Esophagus (tissue), 2 donors: ENCODE measurements around the gene WDR41. TPM values are rescaled to one million over a fixed set of nuclear protein-coding genes. Genes with fewer than 3 reads are reported as not detected.

Source experiments
- H3K27ac ChIP-seq, 2 donors: one replicate each; pipeline ENCODE4 v1.5.1; 2013; ENCODE audit warnings: low read depth in 2 of 2, mild to moderate bottlenecking in 2 of 2, inconsistent platforms in 1 of 2, low read length in 1 of 2, moderate library complexity in 1 of 2
- H3K27me3 ChIP-seq, 2 donors: one replicate each; pipeline ENCODE4 v1.6.1; 2013; ENCODE audit warnings: low read length in 2 of 2, control low read depth in 1 of 2, mild to moderate bottlenecking in 1 of 2; ENCODE audit not compliant: insufficient read depth in 2 of 2, control insufficient read depth in 1 of 2
- H3K36me3 ChIP-seq, 2 donors: one replicate each; pipeline ENCODE4 v1.6.1; 2013; ENCODE audit warnings: low read length in 1 of 2; ENCODE audit not compliant: control insufficient read depth in 2 of 2, insufficient read depth in 2 of 2
- H3K4me1 ChIP-seq, 2 donors: one replicate each; pipeline ENCODE4 v1.6.1; 2013; ENCODE audit warnings: low read length in 1 of 2; ENCODE audit not compliant: control insufficient read depth in 2 of 2, insufficient read depth in 2 of 2
- H3K4me3 ChIP-seq, 2 donors: one replicate each; pipeline ENCODE4 v1.5.1; 2013; ENCODE audit warnings: low read length in 2 of 2, mild to moderate bottlenecking in 2 of 2, low read depth in 1 of 2, moderate library complexity in 1 of 2
- H3K9me3 ChIP-seq, 2 donors: one replicate each; pipeline ENCODE4 v1.6.1; 2013; ENCODE audit warnings: mild to moderate bottlenecking in 2 of 2, low read depth in 1 of 2, low read length in 1 of 2, moderate library complexity in 1 of 2; ENCODE audit not compliant: control insufficient read depth in 2 of 2, insufficient read depth in 1 of 2
- WGBS, 2 donors: extraction: QIAGEN DNeasy Blood & Tissue Kit; methylation state at CpG; one replicate each; pipeline ENCODE4 v1.1.7; 2013; 5-methylcytosine and 5-hydroxymethylcytosine counted together
- polyA plus RNA-seq, 2 donors: library from polyadenylated mRNA; stranded (reverse); fragments of 200-250 nt; gene quantifications; one replicate each; pipeline ENCODE4 v1.2.3, GENCODE V29; 2013
- donor health status: healthy with polysubstance abuse.
- donor health status: Bipolar disorder and iron deficiency.

The WDR41 gene
- polyA plus RNA-seq, 2 donors = 9.5 to 20.0 TPM

- WGBS, 2 donors = 64 to 68% methylated on average over 13 of the region's 13 CpGs
- Histone ChIP-seq H3K36me3 (no peaks in the 10 kb centered on the region), H3K27ac (no peak overlapping the region)
Observed at GRCh38 chr5:77418601-77419581, 73.2 kb downstream of the WDR41 start.

GRCh38 chr5:77418162-77418561, 74.0 kb downstream of the WDR41 start:
- H3K9me3 ChIP-seq = no peaks in the 10 kb centered on the region
- H3K4me3 ChIP-seq = no peak overlapping the region
- H3K4me1 ChIP-seq = peaks cover 2% of the 10 kb centered on the region in 2 donors
- H3K27ac ChIP-seq = no peak overlapping the region
- no peaks in the 10 kb centered on the region for H3K36me3 ChIP-seq
- 80 to 87% methylated on average over 5 of the region's 5 CpGs for WGBS, 2 donors
- no peaks in the 10 kb centered on the region for H3K27me3 ChIP-seq

More at GRCh38 chr5:77418601-77419581, 73.2 kb downstream of the WDR41 start:
- Histone ChIP-seq H3K4me1 (peaks cover 2% of the 10 kb centered on the region in 2 donors), H3K27me3 (no peaks in the 10 kb centered on the region), H3K4me3 (no peak overlapping the region), H3K9me3 (no peaks in the 10 kb centered on the region)

- Histone ChIP-seq H3K36me3 (no peaks in the 10 kb centered on the region), H3K27ac (no peak overlapping the region), H3K4me1 (peaks cover 0 to 2% of the 10 kb centered on the region in 2 donors), H3K27me3 (no peaks in the 10 kb centered on the region), H3K9me3 (no peaks in the 10 kb centered on the region), H3K4me3 (no peak overlapping the region)
- 88 to 95% methylated on average over 7 of the region's 7 CpGs for WGBS, 2 donors
Observed at GRCh38 chr5:77413049-77413448, 79.1 kb downstream of the WDR41 start.

- 73 to 82% methylated on average over 10 of the region's 10 CpGs for WGBS, 2 donors
- no peak overlapping the region for H3K27ac ChIP-seq
Observed at GRCh38 chr5:77409870-77410621, 82.1 kb downstream of the WDR41 start.

GRCh38 chr5:77407152-77407551, 85.0 kb downstream of the WDR41 start:
- WGBS, 2 donors = 93 to 95% methylated on average over 10 of the region's 10 CpGs

More at GRCh38 chr5:77409870-77410621, 82.1 kb downstream of the WDR41 start:
- H3K9me3 ChIP-seq = no peaks in the 10 kb centered on the region
- peaks cover 0 to 2% of the 10 kb centered on the region in 2 donors for H3K4me1 ChIP-seq
- H3K27me3 ChIP-seq = no peaks in the 10 kb centered on the region
- no peak overlapping the region for H3K4me3 ChIP-seq
- H3K36me3 ChIP-seq = no peaks in the 10 kb centered on the region

GRCh38 chr5:77402796-77403195, 89.3 kb downstream of the WDR41 start:
- H3K36me3 ChIP-seq = no peaks in the 10 kb centered on the region
- 86 to 91% methylated on average over 6 of the region's 6 CpGs for WGBS, 2 donors
- no peaks in the 10 kb centered on the region for H3K27me3 ChIP-seq
- H3K4me1 ChIP-seq = peaks cover 0 to 2% of the 10 kb centered on the region in 2 donors
- H3K9me3 ChIP-seq = no peaks in the 10 kb centered on the region
- H3K4me3 ChIP-seq = no peak overlapping the region
- no peak overlapping the region for H3K27ac ChIP-seq

More at GRCh38 chr5:77407152-77407551, 85.0 kb downstream of the WDR41 start:
- peaks cover 0 to 2% of the 10 kb centered on the region in 2 donors for H3K4me1 ChIP-seq
- H3K4me3 ChIP-seq = no peak overlapping the region
- H3K27ac ChIP-seq = no peak overlapping the region
- H3K9me3 ChIP-seq = no peaks in the 10 kb centered on the region
- no peaks in the 10 kb centered on the region for H3K36me3 ChIP-seq
- H3K27me3 ChIP-seq = no peaks in the 10 kb centered on the region

GRCh38 chr5:77400645-77401044, 91.5 kb downstream of the WDR41 start:
- Histone ChIP-seq H3K36me3 (no peaks in the 10 kb centered on the region), H3K27me3 (no peaks in the 10 kb centered on the region), H3K9me3 (no peaks in the 10 kb centered on the region), H3K4me3 (no peak overlapping the region), H3K4me1 (peaks cover 0 to 2% of the 10 kb centered on the region in 2 donors), H3K27ac (no peak overlapping the region)
- WGBS, 2 donors = 88 to 96% methylated on average over 1 of the region's 1 CpG

GRCh38 chr5:77398896-77399295, 93.2 kb downstream of the WDR41 start:
- H3K36me3 ChIP-seq = no peaks in the 10 kb centered on the region
- no peaks in the 10 kb centered on the region for H3K9me3 ChIP-seq
- no peaks in the 10 kb centered on the region for H3K4me1 ChIP-seq
- no peak overlapping the region for H3K27ac ChIP-seq
- H3K4me3 ChIP-seq = no peak overlapping the region
- WGBS, 2 donors = 89 to 90% methylated on average over 8 of the region's 8 CpGs
- no peaks in the 10 kb centered on the region for H3K27me3 ChIP-seq

GRCh38 chr5:77398458-77398857, 93.7 kb downstream of the WDR41 start:
- Histone ChIP-seq H3K36me3 (no peaks in the 10 kb centered on the region), H3K4me1 (no peaks in the 10 kb centered on the region), H3K27ac (no peak overlapping the region), H3K4me3 (no peak overlapping the region), H3K9me3 (no peaks in the 10 kb centered on the region), H3K27me3 (no peaks in the 10 kb centered on the region)
- 96 to 97% methylated on average over 13 of the region's 13 CpGs for WGBS, 2 donors
